Dendritic cell treated with granulocyte-macrophage colony-stimulating factor and Interleukin-4, amounts not matched to agents 40 ng/mL and 50 ng/mL, for 4 days (primary cell): ENCODE results near the gene NEURL2.
A peak's percentile ranks its signal among the peaks of the same experiment; 100 is the strongest.

ENCODE experiments used
- H3K27ac Mint-ChIP-seq: one replicate; pipeline ENCODE4 v1.8.0; 2022; ENCODE audit warnings: mild to moderate bottlenecking, mixed read lengths
- H3K27me3 Mint-ChIP-seq: one replicate; pipeline ENCODE4 v1.8.0; 2022; ENCODE audit warnings: mild to moderate bottlenecking, mixed read lengths
- H3K36me3 Mint-ChIP-seq: one replicate; pipeline ENCODE4 v1.8.0; 2022; ENCODE audit warnings: low read depth, mixed read lengths
- H3K4me1 Mint-ChIP-seq: one replicate; pipeline ENCODE4 v1.8.0; 2022; ENCODE audit warnings: low read depth, mixed read lengths
- H3K4me3 Mint-ChIP-seq: one replicate; pipeline ENCODE4 v1.8.0; 2022; ENCODE audit warnings: mild to moderate bottlenecking, moderate library complexity, mixed read lengths
- H3K9me3 Mint-ChIP-seq: one replicate; pipeline ENCODE4 v1.8.0; 2022; ENCODE audit warnings: mixed read lengths
- intact Hi-C: fragments of 100-400 bp; cut with micrococcal nuclease; formaldehyde crosslinking; loops from one replicate; pipeline ENCODE4 v1.15.0; 2022

The NEURL2 gene

DNA sequence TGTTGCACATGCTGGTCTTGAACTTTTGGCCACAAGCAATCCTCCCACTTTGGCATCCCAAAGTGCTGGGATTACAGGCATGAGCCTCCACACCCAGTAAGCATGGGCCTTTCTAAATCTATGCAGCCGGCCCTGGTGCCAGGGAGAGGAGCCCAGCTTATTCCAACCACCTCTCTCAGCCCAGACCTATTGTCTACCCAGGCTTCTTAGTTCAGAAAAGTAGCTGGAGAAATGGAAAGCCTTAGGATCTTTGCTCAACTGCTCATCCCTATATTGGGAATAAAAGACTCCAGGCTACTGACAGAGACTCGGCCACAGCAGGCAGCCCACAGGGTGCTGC, 35.7 kb upstream of the NEURL2 start:
- Mint-ChIP-seq H3K4me3 (no peak overlapping the region), H3K4me1 (peaks cover 35% of the 10 kb centered on the region), H3K27ac (peak overlapping the region; percentile 23), H3K36me3 (no peaks in the 10 kb centered on the region), H3K27me3 (peaks cover 15% of the 10 kb centered on the region), H3K9me3 (no peaks in the 10 kb centered on the region)
- intact Hi-C loops: no loop called here

- Mint-ChIP-seq H3K27ac (peak overlapping the region; percentile 90), H3K9me3 (no peaks in the 10 kb centered on the region), H3K36me3 (no peaks in the 10 kb centered on the region), H3K27me3 (peaks cover 18% of the 10 kb centered on the region), H3K4me3 (no peak overlapping the region), H3K4me1 (peaks cover 42% of the 10 kb centered on the region)
- intact Hi-C loops: no loop called here
These were observed 35.0 kb upstream of the NEURL2 start for GRCh38 chr20:45925821-45926506.

DNA sequence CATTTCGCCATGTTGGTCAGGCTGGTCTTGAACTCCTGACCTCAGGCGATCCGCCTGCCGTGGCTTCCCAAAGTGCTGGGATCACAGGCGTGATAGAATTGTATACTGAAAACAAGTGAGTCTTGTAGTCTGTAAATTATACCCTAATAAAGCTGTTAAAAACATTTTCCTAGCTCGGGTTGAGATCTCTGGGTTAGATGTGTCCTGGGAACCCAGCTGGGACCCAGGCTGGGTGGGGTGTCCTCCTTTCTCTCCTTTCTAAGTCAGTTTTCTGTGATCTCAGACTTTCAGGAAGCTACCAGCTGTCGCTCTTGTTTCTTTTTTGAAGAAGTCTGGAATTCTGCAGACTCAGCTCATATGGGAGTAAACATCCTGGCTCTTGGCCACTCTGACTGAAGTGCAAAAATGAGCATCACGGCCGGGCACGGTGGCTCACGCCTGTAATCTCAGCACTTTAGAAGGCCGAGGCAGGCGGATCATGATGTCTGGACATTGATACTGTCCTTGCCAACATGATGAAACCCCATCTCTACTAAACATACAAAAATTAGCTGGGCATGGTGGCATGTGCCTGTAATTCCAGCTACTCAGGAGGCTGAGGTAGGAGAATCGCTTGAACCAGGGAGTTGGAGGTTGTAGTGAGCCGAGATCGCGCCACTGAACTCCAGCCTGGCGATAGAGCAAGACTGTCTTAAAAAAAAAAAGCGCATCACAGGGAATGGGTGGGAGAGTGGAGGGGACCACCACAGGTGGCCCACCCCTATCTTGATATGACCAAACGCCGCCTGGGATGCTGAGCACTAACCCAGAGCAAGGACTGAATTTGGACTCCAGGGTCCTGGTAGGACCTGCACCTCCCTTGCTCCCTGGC, 33.6 kb upstream of the NEURL2 start:
- intact Hi-C loops: no loop called here
- H3K36me3 Mint-ChIP-seq: no peaks in the 10 kb centered on the region
- peak overlapping the region; percentile 90 for H3K27ac Mint-ChIP-seq
- H3K4me1 Mint-ChIP-seq: peaks cover 55% of the 10 kb centered on the region
- peak overlapping the region; percentile 53 for H3K4me3 Mint-ChIP-seq
- no peaks in the 10 kb centered on the region for H3K9me3 Mint-ChIP-seq
- peaks cover 18% of the 10 kb centered on the region for H3K27me3 Mint-ChIP-seq

GRCh38 chr20:45921337-45922189, 30.6 kb upstream of the NEURL2 start:
- H3K27ac Mint-ChIP-seq: peak overlapping the region; percentile 59
- H3K4me1 Mint-ChIP-seq: peaks cover 59% of the 10 kb centered on the region
- intact Hi-C loops: no loop called here
- no peak overlapping the region for H3K4me3 Mint-ChIP-seq
- H3K36me3 Mint-ChIP-seq: no peaks in the 10 kb centered on the region
- H3K27me3 Mint-ChIP-seq: peaks cover 18% of the 10 kb centered on the region
- no peaks in the 10 kb centered on the region for H3K9me3 Mint-ChIP-seq

GRCh38 chr20:45920462-45921336, 29.7 kb upstream of the NEURL2 start:
- Mint-ChIP-seq H3K4me3 (no peak overlapping the region), H3K36me3 (no peaks in the 10 kb centered on the region), H3K27me3 (peaks cover 15% of the 10 kb centered on the region), H3K9me3 (no peaks in the 10 kb centered on the region), H3K4me1 (peaks cover 56% of the 10 kb centered on the region), H3K27ac (peak overlapping the region; percentile 59)
- intact Hi-C loops: no loop called here

DNA sequence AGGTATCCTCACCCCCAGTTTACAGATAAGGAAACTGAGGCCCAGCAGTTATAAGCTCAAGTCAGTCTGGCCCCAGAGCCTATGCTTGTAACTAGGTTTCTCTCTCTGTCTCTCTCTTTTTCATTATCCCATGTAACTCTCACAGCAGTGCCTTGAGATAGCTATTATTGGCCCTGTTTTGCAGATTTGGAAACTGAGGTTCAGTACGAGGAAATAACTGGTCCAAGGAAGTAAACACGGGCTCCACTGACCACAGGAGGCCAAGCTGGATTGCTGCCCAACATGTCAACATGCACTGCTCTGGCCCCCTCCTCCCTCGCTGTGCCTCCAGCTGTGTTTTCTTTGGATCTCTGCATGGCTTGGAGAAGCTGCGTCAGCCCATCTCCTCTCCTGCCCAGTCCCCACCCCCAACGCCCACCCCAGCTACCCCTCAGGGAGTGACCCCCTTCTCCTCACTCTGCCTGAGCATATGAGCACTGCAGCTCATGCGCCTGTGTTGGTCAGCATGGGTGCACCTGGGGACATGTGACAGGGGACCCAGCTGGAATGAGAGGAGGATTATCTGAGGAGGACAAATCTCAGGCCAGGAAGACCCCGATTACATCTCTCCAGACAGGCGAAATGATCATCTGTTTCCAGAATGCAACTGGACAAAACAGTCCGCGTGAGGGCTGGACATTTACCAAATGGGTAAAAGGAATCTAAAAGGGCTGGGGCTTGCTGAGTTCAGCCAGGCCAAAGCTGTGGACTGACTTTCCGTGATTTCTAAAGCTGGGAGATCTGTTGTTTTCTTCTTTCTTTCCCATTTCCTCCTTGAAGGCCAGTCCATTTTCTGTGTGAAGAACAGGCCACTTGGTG, 28.8 kb upstream of the NEURL2 start:
- Mint-ChIP-seq H3K4me1 (peaks cover 54% of the 10 kb centered on the region), H3K27ac (peak overlapping the region; percentile 80), H3K36me3 (no peaks in the 10 kb centered on the region), H3K27me3 (peaks cover 12% of the 10 kb centered on the region), H3K4me3 (no peak overlapping the region), H3K9me3 (no peaks in the 10 kb centered on the region)
- intact Hi-C loops: no loop called here

GRCh38 chr20:45918779-45919537, 27.9 kb upstream of the NEURL2 start:
- Mint-ChIP-seq H3K9me3 (no peaks in the 10 kb centered on the region), H3K4me3 (no peak overlapping the region), H3K27ac (peak overlapping the region; percentile 80), H3K36me3 (no peaks in the 10 kb centered on the region), H3K27me3 (peaks cover 12% of the 10 kb centered on the region), H3K4me1 (peaks cover 55% of the 10 kb centered on the region)
- intact Hi-C loops: no loop called here

GRCh38 chr20:45918182-45918737, 27.3 kb upstream of the NEURL2 start:
- H3K36me3 Mint-ChIP-seq: no peaks in the 10 kb centered on the region
- intact Hi-C loops: no loop called here
- peaks cover 12% of the 10 kb centered on the region for H3K27me3 Mint-ChIP-seq
- peak overlapping the region; percentile 80 for H3K27ac Mint-ChIP-seq
- no peaks in the 10 kb centered on the region for H3K9me3 Mint-ChIP-seq
- H3K4me1 Mint-ChIP-seq: peaks cover 55% of the 10 kb centered on the region
- H3K4me3 Mint-ChIP-seq: no peak overlapping the region

- no peaks in the 10 kb centered on the region for H3K36me3 Mint-ChIP-seq
- no peak overlapping the region for H3K4me3 Mint-ChIP-seq
These were observed 26.8 kb upstream of the NEURL2 start for GRCh38 chr20:45917790-45918141.

DNA sequence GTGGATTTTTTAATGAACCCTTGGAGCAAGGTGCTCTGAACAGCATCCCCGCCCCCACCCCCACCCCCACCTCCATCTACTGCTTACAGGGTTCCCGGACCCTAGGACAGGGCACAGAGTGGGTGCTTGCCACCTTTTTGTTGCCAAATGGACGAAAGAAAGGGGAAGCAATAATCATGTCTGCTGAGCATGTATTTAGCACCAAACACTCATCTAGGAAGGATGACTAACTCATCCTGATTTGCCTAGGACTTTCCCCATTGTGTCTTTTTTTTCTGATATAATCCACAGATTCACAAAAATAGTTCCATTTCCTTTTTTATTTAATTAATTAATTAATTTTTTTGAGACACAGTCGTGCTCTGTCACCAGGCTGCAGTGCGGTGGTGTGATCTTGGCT, 22.1 kb upstream of the NEURL2 start:
- no peak overlapping the region for H3K4me3 Mint-ChIP-seq
- H3K9me3 Mint-ChIP-seq: no peaks in the 10 kb centered on the region
- peaks cover 62% of the 10 kb centered on the region for H3K4me1 Mint-ChIP-seq
- peaks cover 5% of the 10 kb centered on the region for H3K27me3 Mint-ChIP-seq
- H3K27ac Mint-ChIP-seq: no peak overlapping the region
- H3K36me3 Mint-ChIP-seq: no peaks in the 10 kb centered on the region
- intact Hi-C loops: no loop called here

More at GRCh38 chr20:45917790-45918141, 26.8 kb upstream of the NEURL2 start:
- Mint-ChIP-seq H3K27ac (peak overlapping the region; percentile 80), H3K4me1 (peaks cover 56% of the 10 kb centered on the region), H3K27me3 (peaks cover 11% of the 10 kb centered on the region), H3K9me3 (no peaks in the 10 kb centered on the region)
- intact Hi-C loops: no loop called here

DNA sequence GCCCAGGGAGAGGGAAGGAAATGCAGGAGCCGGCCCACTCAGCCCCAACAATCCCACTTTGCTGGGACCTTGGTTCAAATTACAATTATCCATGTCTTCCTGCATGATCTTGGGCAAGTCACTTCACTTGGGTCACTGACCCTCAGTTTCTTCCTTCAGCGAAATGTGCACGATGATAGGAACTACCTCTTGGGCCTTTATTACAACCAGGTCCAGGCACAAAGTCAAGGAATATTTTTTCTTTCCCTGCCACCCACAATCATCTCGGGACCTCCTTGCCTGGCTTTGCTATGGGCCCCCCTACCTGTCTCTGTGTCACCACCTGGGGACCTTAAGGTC, 21.3 kb upstream of the NEURL2 start:
- Mint-ChIP-seq H3K4me1 (peaks cover 55% of the 10 kb centered on the region), H3K36me3 (no peaks in the 10 kb centered on the region), H3K9me3 (no peaks in the 10 kb centered on the region), H3K27ac (peak overlapping the region; percentile 87), H3K4me3 (peak overlapping the region; percentile 73), H3K27me3 (peaks cover 5% of the 10 kb centered on the region)
- intact Hi-C loops: no loop called here
